ENCODE measurements around the gene FARS2. TPM values are rescaled to one million over a fixed set of nuclear protein-coding genes. Genes with fewer than 3 reads are reported as not detected.
A peak's percentile ranks its signal among the peaks of the same experiment; 100 is the strongest.

Gene FARS2
- total and polyA plus RNA-seq, 2 of the 13 experiments (the other 11 are each of a cell fraction or from before 2014, with no cell fraction given) = 15.4 to 26.0 TPM

GRCh38 chr6:5713519-5713918 is 452.2 kb downstream of the FARS2 start (continued):
- TF ChIP-seq ZBTB2 (CRISPR knock-in tag; IDR thresholded peaks at IDR 0.05; ENCODE audit: low read depth) = no peak
- no peak for TF ChIP-seq ZBTB44 (CRISPR knock-in tag; IDR thresholded peaks at IDR 0.05)
- peak; percentile 80 for TF ChIP-seq POGK (CRISPR knock-in tag; conservative IDR thresholded peaks at IDR 0.05)
- TF ChIP-seq CREBL2 (CRISPR knock-in tag; IDR thresholded peaks at IDR 0.05; ENCODE audit: borderline replicate concordance) = no peak
- TF ChIP-seq PAXIP1 (CRISPR knock-in tag; conservative IDR thresholded peaks at IDR 0.05) = peak; percentile 88
- TF ChIP-seq ZBTB14 (CRISPR knock-in tag; IDR thresholded peaks at IDR 0.05) = no peak
- TF ChIP-seq NPAS2 (CRISPR knock-in tag; IDR thresholded peaks at IDR 0.05; ENCODE audit: borderline replicate concordance) = no peak
- TF ChIP-seq ISL2 (CRISPR knock-in tag; IDR thresholded peaks at IDR 0.05) = peak; percentile 67
- TF ChIP-seq MAZ (IDR thresholded peaks at IDR 0.05; ENCODE audit: borderline replicate concordance, low read depth, low read length) = no peak
- 0 out of 2 replicates have a peak, but pooled peaks have one; percentile 46 for TF ChIP-seq MAZ (CRISPR knock-in tag; IDR thresholded peaks at IDR 0.05; ENCODE audit: low read depth)
- TF ChIP-seq HDAC6 (IDR thresholded peaks at IDR 0.05; ENCODE audit: low read depth, low read length) = no peak
- peak; percentile 57; the same call in 1 of the 2 replicates for TF ChIP-seq JUND (CRISPR knock-in tag; IDR thresholded peaks at IDR 0.05)
- TF ChIP-seq TCF12 (IDR thresholded peaks at IDR 0.05) = no peak
- TF ChIP-seq TCF12 (CRISPR knock-in tag; IDR thresholded peaks at IDR 0.05) = 0 out of 2 replicates have a peak, but pooled peaks have one; percentile 43
- TF ChIP-seq PAWR (CRISPR knock-in tag; IDR thresholded peaks at IDR 0.05; ENCODE audit: borderline replicate concordance) = no peak
- TF ChIP-seq ZNF18 (CRISPR knock-in tag; IDR thresholded peaks at IDR 0.05; ENCODE audit: insufficient replicate concordance) = no peak

All from HepG2 (cell line).